Naive thymus-derived CD4-positive, alpha-beta T cell (primary cell): ENCODE measurements around the gene ZNF778. TPM values are rescaled to one million over a fixed set of nuclear protein-coding genes. Genes with fewer than 3 reads are reported as not detected.
A peak's percentile ranks its signal among the peaks of the same experiment; 100 is the strongest.

Experiments used
- ATAC-seq: fragments of 150-1000 bp; cut with Tn5 transposase; 2 replicates; pipeline ENCODE4 v1.10.0; 2021; ENCODE audit warnings: mild to moderate bottlenecking, moderate library complexity
- CTCF ChIA-PET: fragments of 350-600 bp; sonication (Branson Sonifier 250); formaldehyde crosslinking; loops from one replicate; lab custom pipeline; 2021; ENCODE audit warnings: antibody characterized with exemption; lab: Charles Lee
- POLR2A ChIA-PET: fragments of 350-600 bp; sonication (Branson Sonifier 250); formaldehyde crosslinking; loops from one replicate; lab custom pipeline; 2021; ENCODE audit warnings: antibody characterized with exemption, inconsistent platforms; lab: Charles Lee
- DNase-seq, 9 donors: peaks; one replicate each; pipeline versions ENCODE4 v3.0.0 to v3.0.0-alpha.2; 2020 to 2022; ENCODE audit warnings: mixed read lengths in 1 of 9
- H3K27ac ChIP-seq: one replicate; pipeline ENCODE4 v1.7.0; 2013; ENCODE audit warnings: mild to moderate bottlenecking, low read depth, low read length, moderate library complexity
- H3K27me3 ChIP-seq, 2 donors: one replicate each; pipeline ENCODE4 v1.7.0; 2013; ENCODE audit warnings: low read length in 2 of 2, mild to moderate bottlenecking in 2 of 2, moderate library complexity in 2 of 2; ENCODE audit not compliant: control insufficient read depth in 2 of 2, insufficient read depth in 2 of 2
- H3K36me3 ChIP-seq, 3 experiments: 1 replicate in 2 of 3; 2 replicates in 1 of 3; pipeline ENCODE4 v1.7.0; 2013; ENCODE audit warnings: low read length in 3 of 3, mild to moderate bottlenecking in 3 of 3, moderate library complexity in 1 of 3; ENCODE audit not compliant: insufficient read depth in 3 of 3, control insufficient read depth in 2 of 3
- H3K4me1 ChIP-seq, 2 donors: one replicate each; pipeline ENCODE4 v1.7.0; 2013; ENCODE audit warnings: low read length in 2 of 2, mild to moderate bottlenecking in 2 of 2, moderate library complexity in 1 of 2; ENCODE audit not compliant: control insufficient read depth in 2 of 2, insufficient read depth in 2 of 2
- H3K4me3 ChIP-seq: 2 replicates; pipeline ENCODE4 v1.7.0; 2013; ENCODE audit warnings: mild to moderate bottlenecking, low read length
- H3K9me3 ChIP-seq, 3 experiments: 1 replicate in 2 of 3; 2 replicates in 1 of 3; pipeline ENCODE4 v1.7.0; 2013; ENCODE audit warnings: low read length in 3 of 3; ENCODE audit not compliant: control insufficient read depth in 2 of 3
- H3K27ac Mint-ChIP-seq, 9 donors: one replicate each; pipeline ENCODE4 v1.8.0; 2020 to 2022; ENCODE audit warnings: mixed read lengths in 9 of 9, mild to moderate bottlenecking in 8 of 9, moderate library complexity in 5 of 9, inconsistent platforms in 2 of 9
- H3K27me3 Mint-ChIP-seq, 5 donors: one replicate each; pipeline ENCODE4 v1.8.0; 2021 to 2022; ENCODE audit warnings: mixed read lengths in 5 of 5, mild to moderate bottlenecking in 1 of 5
- H3K36me3 Mint-ChIP-seq, 5 donors: one replicate each; pipeline ENCODE4 v1.8.0; 2020 to 2022; ENCODE audit warnings: mixed read lengths in 5 of 5, mild to moderate bottlenecking in 3 of 5, inconsistent platforms in 1 of 5
- H3K4me1 Mint-ChIP-seq, 7 donors: one replicate each; pipeline ENCODE4 v1.8.0; 2020 to 2022; ENCODE audit warnings: mixed read lengths in 7 of 7, mild to moderate bottlenecking in 3 of 7, inconsistent platforms in 1 of 7
- H3K4me3 Mint-ChIP-seq, 10 donors: one replicate each; pipeline ENCODE4 v1.8.0; 2020 to 2022; ENCODE audit warnings: mild to moderate bottlenecking in 10 of 10, mixed read lengths in 10 of 10, moderate library complexity in 6 of 10, inconsistent platforms in 2 of 10
- H3K9me3 Mint-ChIP-seq, 11 donors: one replicate each; pipeline ENCODE4 v1.8.0; 2020 to 2022; ENCODE audit warnings: mixed read lengths in 11 of 11, mild to moderate bottlenecking in 4 of 11, inconsistent platforms in 1 of 11, moderate library complexity in 1 of 11
- intact Hi-C, 2 donors: fragments of 100-400 bp; cut with micrococcal nuclease; formaldehyde crosslinking; loops; one replicate each; pipeline ENCODE4 v1.15.1; 2023
- polyA plus RNA-seq, 2 donors: library from polyadenylated mRNA; unstranded; fragments of 300-500 nt; fragmentation: Illumina TruSeq; gene quantifications; one replicate each; pipeline ENCODE4 v1.2.3, GENCODE V29; 2021
- total RNA-seq, 6 experiments: library from RNA in 5 of 6; stranded (reverse) in 5 of 6; gene quantifications; 1 replicate in 5 of 6; 2 replicates in 1 of 6; pipeline ENCODE4 v1.2.3 and lab custom pipeline; 2021 to 2026

ZNF778 gene
- total and polyA plus RNA-seq, 7 experiments from 2014 or later: 4.0 to 13.5 (median 6.5) TPM

GRCh38 chr16:89280546-89281188, 63.2 kb downstream of the ZNF778 start:
- H3K27ac ChIP-seq: no peak overlapping the region
- CTCF ChIA-PET: interaction anchor here (0.8 kb wide), 1 partner anchor 74 kb away, joined by 3 read pairs; no protein-coding TSS in a partner anchor

GRCh38 chr16:89281189-89281577, 63.7 kb downstream of the ZNF778 start:
- Mint-ChIP-seq H3K27me3 (no peaks in the 10 kb centered on the region), H3K36me3 (peaks cover 0 to 7% (median 3%) of the 10 kb centered on the region in 5 donors), H3K4me3 (peak overlapping the region in 1 of 10 donors; percentile 26), H3K27ac (no peak overlapping the region), H3K4me1 (peaks cover 0 to 3% (median 0%) of the 10 kb centered on the region in 7 donors), H3K9me3 (peaks cover 0 to 8% (median 0%) of the 10 kb centered on the region in 11 donors)
- H3K27ac ChIP-seq: no peak overlapping the region
- intact Hi-C loops: no loop called here
- no peaks in the 10 kb centered on the region for H3K4me1 ChIP-seq
- peaks cover 13 to 87% (median 21%) of the 10 kb centered on the region in 3 experiments for H3K36me3 ChIP-seq
- ATAC-seq: no peak
- POLR2A ChIA-PET: no interaction called here
- no peaks in the 10 kb centered on the region for H3K9me3 ChIP-seq
- no peak for DNase-seq
- no peak overlapping the region for H3K4me3 ChIP-seq
- H3K27me3 ChIP-seq: no peaks in the 10 kb centered on the region
- CTCF ChIA-PET: interaction anchor here (0.8 kb wide), 2 partner anchors 73 to 205 kb away, joined by 3 read pairs; no protein-coding TSS in a partner anchor

More at GRCh38 chr16:89280546-89281188, 63.2 kb downstream of the ZNF778 start:
- intact Hi-C loops: no loop called here
- Mint-ChIP-seq H3K9me3 (peaks cover 0 to 9% (median 0%) of the 10 kb centered on the region in 11 donors), H3K27ac (no peak overlapping the region), H3K4me3 (peak overlapping the region in 1 of 10 donors; percentile 26), H3K36me3 (peaks cover 0 to 9% (median 3%) of the 10 kb centered on the region in 5 donors), H3K4me1 (peaks cover 0 to 5% (median 0%) of the 10 kb centered on the region in 7 donors), H3K27me3 (no peaks in the 10 kb centered on the region)
- POLR2A ChIA-PET: no interaction called here
- Histone ChIP-seq H3K27me3 (no peaks in the 10 kb centered on the region), H3K4me1 (no peaks in the 10 kb centered on the region), H3K9me3 (no peaks in the 10 kb centered on the region), H3K36me3 (peaks cover 13 to 87% (median 18%) of the 10 kb centered on the region in 3 experiments), H3K4me3 (no peak overlapping the region)
- ATAC-seq: no peak
- no peak for DNase-seq

DNA sequence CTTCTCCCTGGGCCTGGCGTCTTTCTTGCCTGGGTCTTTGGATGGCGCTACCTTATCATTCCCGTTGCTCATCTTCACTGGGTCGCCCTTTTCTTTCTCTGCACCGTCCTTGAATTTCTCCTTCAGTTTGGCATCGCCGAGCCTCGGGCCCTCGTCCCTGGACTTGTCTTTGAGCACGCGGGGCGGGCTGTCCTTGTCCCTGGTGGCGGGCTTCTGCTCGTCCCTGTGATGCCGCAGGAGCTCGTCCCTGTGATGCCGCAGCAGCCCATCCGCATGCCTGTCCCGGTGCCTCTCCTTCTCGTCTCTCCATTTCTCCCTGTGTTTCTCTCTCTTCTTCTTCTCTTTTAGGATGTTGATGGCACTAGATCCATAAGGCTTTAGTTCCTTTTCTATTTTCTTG, 64.3 kb downstream of the ZNF778 start:
- Mint-ChIP-seq H3K27me3 (no peaks in the 10 kb centered on the region), H3K4me1 (peaks cover 0 to 3% (median 0%) of the 10 kb centered on the region in 7 donors), H3K9me3 (peaks cover 0 to 8% (median 0%) of the 10 kb centered on the region in 11 donors), H3K4me3 (no peak overlapping the region), H3K27ac (no peak overlapping the region), H3K36me3 (peaks cover 0 to 8% (median 4%) of the 10 kb centered on the region in 5 donors)
- Histone ChIP-seq H3K9me3 (no peaks in the 10 kb centered on the region), H3K4me3 (no peak overlapping the region), H3K4me1 (no peaks in the 10 kb centered on the region), H3K36me3 (peaks cover 13 to 89% (median 26%) of the 10 kb centered on the region in 3 experiments), H3K27me3 (no peaks in the 10 kb centered on the region), H3K27ac (no peak overlapping the region)
- intact Hi-C loops: no loop called here
- POLR2A ChIA-PET: no interaction called here
- CTCF ChIA-PET: interaction anchor here (0.8 to 0.9 kb wide), 2 partner anchors 9 to 204 kb away, joined by 3 read pairs; no protein-coding TSS in a partner anchor
- ATAC-seq: no peak
- DNase-seq: no peak

GRCh38 chr16:89282523-89282922, 65.0 kb downstream of the ZNF778 start:
- H3K9me3 ChIP-seq: no peaks in the 10 kb centered on the region
- H3K36me3 Mint-ChIP-seq: peaks cover 0 to 11% (median 0%) of the 10 kb centered on the region in 5 donors
- no peak for DNase-seq
- H3K27ac Mint-ChIP-seq: no peak overlapping the region
- intact Hi-C loops: no loop called here
- no peaks in the 10 kb centered on the region for H3K4me1 Mint-ChIP-seq
- ChIA-PET CTCF (interaction anchor here (0.9 kb wide), 1 partner anchor 10 kb away, joined by 3 read pairs; no protein-coding TSS in a partner anchor), POLR2A (no interaction called here)
- no peaks in the 10 kb centered on the region for H3K4me1 ChIP-seq
- peaks cover 0 to 4% (median 0%) of the 10 kb centered on the region in 11 donors for H3K9me3 Mint-ChIP-seq
- ATAC-seq: no peak
- no peak overlapping the region for H3K4me3 Mint-ChIP-seq
- no peaks in the 10 kb centered on the region for H3K27me3 ChIP-seq
- H3K36me3 ChIP-seq: peaks cover 18 to 91% (median 27%) of the 10 kb centered on the region in 3 experiments
- no peak overlapping the region for H3K4me3 ChIP-seq
- H3K27me3 Mint-ChIP-seq: no peaks in the 10 kb centered on the region
- no peak overlapping the region for H3K27ac ChIP-seq

GRCh38 chr16:89283449-89283848, 65.9 kb downstream of the ZNF778 start:
- no peaks in the 10 kb centered on the region for H3K4me1 ChIP-seq
- H3K4me3 ChIP-seq: no peak overlapping the region
- no peaks in the 10 kb centered on the region for H3K27me3 ChIP-seq
- intact Hi-C loops: no loop called here
- ChIA-PET CTCF (no interaction called here), POLR2A (interaction anchor here (0.6 kb wide), 1 partner anchor 181 kb away, joined by 3 read pairs; no protein-coding TSS in a partner anchor)
- H3K27me3 Mint-ChIP-seq: no peaks in the 10 kb centered on the region
- peaks cover 0 to 12% (median 0%) of the 10 kb centered on the region in 5 donors for H3K36me3 Mint-ChIP-seq
- no peak overlapping the region for H3K4me3 Mint-ChIP-seq
- no peak overlapping the region for H3K27ac ChIP-seq
- peaks cover 18 to 91% (median 27%) of the 10 kb centered on the region in 3 experiments for H3K36me3 ChIP-seq
- no peaks in the 10 kb centered on the region for H3K9me3 ChIP-seq
- H3K27ac Mint-ChIP-seq: no peak overlapping the region
- no peak for DNase-seq
- ATAC-seq: no peak
- peaks cover 0 to 4% (median 0%) of the 10 kb centered on the region in 11 donors for H3K9me3 Mint-ChIP-seq
- H3K4me1 Mint-ChIP-seq: no peaks in the 10 kb centered on the region

DNA sequence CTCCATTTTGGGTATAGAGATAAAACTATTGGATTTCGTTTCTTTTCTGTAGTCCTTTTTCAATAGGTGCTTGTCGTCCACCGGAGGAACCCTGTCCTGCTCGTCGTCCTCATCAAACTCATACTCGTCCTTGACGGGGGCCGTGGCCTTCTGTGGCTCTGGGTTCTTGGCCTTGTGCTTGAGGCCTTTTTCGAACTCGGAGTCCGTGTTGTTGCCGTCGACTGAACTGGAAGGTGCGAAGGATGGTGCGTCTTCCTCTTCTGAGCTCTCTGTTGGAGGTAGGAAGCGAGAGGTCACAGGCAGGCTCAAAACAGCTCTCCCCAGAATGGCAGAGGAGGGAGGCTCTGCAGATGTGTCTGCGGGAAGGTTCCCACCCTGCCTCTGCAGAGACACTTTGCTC, 67.9 kb downstream of the ZNF778 start:
- no peaks in the 10 kb centered on the region for H3K4me1 ChIP-seq
- H3K9me3 Mint-ChIP-seq: peaks cover 0 to 4% (median 0%) of the 10 kb centered on the region in 11 donors
- no peak overlapping the region for H3K27ac ChIP-seq
- H3K36me3 Mint-ChIP-seq: peaks cover 0 to 12% (median 0%) of the 10 kb centered on the region in 5 donors
- peaks cover 0 to 6% (median 0%) of the 10 kb centered on the region in 7 donors for H3K4me1 Mint-ChIP-seq
- H3K4me3 Mint-ChIP-seq: no peak overlapping the region
- ChIA-PET POLR2A (no interaction called here), CTCF (no interaction called here)
- no peak overlapping the region for H3K4me3 ChIP-seq
- ATAC-seq (no peak), DNase-seq (no peak)
- no peak overlapping the region for H3K27ac Mint-ChIP-seq
- H3K27me3 ChIP-seq: no peaks in the 10 kb centered on the region
- peaks cover 18 to 92% (median 29%) of the 10 kb centered on the region in 3 experiments for H3K36me3 ChIP-seq
- no peaks in the 10 kb centered on the region for H3K27me3 Mint-ChIP-seq
- intact Hi-C loops: no loop called here
- no peaks in the 10 kb centered on the region for H3K9me3 ChIP-seq
